ENCODE measurements around the gene PRPF40B.
A peak's percentile ranks its signal among the peaks of the same experiment; 100 is the strongest.

PRPF40B gene

GRCh38 chr12:49636574-49636973 lies 13.2 kb downstream of the PRPF40B start:
- no peak for DNase-seq

GRCh38 chr12:49636979-49637755 lies 13.8 kb downstream of the PRPF40B start:
- peak; percentile 61 to 69 for DNase-seq

- DNase-seq = no peak
Measured at GRCh38 chr12:49641748-49642369, 18.5 kb downstream of the PRPF40B start.

- DNase-seq = no peak
Measured at GRCh38 chr12:49642370-49642802, 19.0 kb downstream of the PRPF40B start.

GRCh38 chr12:49643135-49643534 lies 19.8 kb downstream of the PRPF40B start:
- DNase-seq = no peak

GRCh38 chr12:49643961-49644619 lies 20.7 kb downstream of the PRPF40B start:
- DNase-seq = no peak

- peak; percentile 79 to 82 for DNase-seq
Measured at GRCh38 chr12:49644620-49644994, 21.2 kb downstream of the PRPF40B start.

GRCh38 chr12:49645146-49646039 lies 22.0 kb downstream of the PRPF40B start:
- DNase-seq = no peak

- no peak for DNase-seq
Measured at GRCh38 chr12:49646331-49646830, 23.0 kb downstream of the PRPF40B start.

GRCh38 chr12:49646871-49647654 lies 23.7 kb downstream of the PRPF40B start:
- no peak for DNase-seq

- DNase-seq = no peak
Measured at GRCh38 chr12:49647827-49648711, 24.7 kb downstream of the PRPF40B start.

- no peak for DNase-seq
Measured at GRCh38 chr12:49648712-49649003, 25.3 kb downstream of the PRPF40B start.

GRCh38 chr12:49649445-49649844 lies 26.1 kb downstream of the PRPF40B start:
- DNase-seq = no peak

GRCh38 chr12:49649892-49650291 lies 26.5 kb downstream of the PRPF40B start:
- DNase-seq = no peak

- no peak for DNase-seq
Measured at GRCh38 chr12:49651855-49652254, 28.5 kb downstream of the PRPF40B start.

- no peak for DNase-seq
Measured at GRCh38 chr12:49652921-49653520, 29.7 kb downstream of the PRPF40B start.

GRCh38 chr12:49654715-49655114 lies 31.4 kb downstream of the PRPF40B start:
- DNase-seq = no peak

- no peak for DNase-seq
Measured at GRCh38 chr12:49655595-49656236, 32.4 kb downstream of the PRPF40B start.

GRCh38 chr12:49658276-49658675 lies 34.9 kb downstream of the PRPF40B start:
- no peak for DNase-seq

- DNase-seq = no peak
Measured at GRCh38 chr12:49659753-49660152, 36.4 kb downstream of the PRPF40B start.

Data from inflammatory macrophage (primary cell).